ENCODE results near the gene GNAZ.

Gene GNAZ

DNA sequence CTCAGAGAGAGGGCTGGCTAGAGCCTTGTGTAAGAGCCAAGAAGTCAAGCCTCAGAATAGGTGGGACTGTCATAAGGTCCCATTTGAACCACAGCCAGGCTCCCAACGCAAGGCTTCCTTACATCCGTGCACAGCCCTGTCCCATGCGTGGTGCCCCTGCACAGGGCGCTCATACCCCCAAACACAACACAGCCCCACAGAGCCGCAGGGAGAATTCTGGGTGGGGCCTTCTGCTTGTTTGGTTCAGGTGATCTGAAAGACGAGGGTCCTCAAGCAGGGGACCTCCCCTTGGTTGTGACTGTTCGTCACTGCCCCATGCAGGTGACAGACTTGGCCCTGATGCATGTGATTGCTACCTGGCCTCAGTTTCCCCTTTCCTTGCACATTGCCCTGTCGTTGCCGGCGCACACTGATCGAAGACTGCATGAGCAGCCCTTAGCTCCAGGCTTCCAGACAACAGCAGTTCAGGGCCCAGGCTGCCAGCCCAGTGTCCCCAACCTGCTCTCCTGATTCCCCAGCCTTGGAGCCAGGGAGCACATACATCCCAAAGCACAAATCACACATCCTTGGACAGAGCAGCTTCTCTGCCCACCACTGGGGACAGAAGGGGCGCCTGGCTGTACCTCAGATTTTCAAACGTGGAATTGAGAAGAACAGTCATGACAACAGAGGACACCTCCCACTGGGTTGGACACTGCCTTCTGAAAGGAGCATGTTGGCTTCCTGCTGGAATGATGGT is 22.1 kb downstream of the GNAZ start:
- DNase-seq (ENCODE audit: low read depth in 2 of 2) = no peak

DNA sequence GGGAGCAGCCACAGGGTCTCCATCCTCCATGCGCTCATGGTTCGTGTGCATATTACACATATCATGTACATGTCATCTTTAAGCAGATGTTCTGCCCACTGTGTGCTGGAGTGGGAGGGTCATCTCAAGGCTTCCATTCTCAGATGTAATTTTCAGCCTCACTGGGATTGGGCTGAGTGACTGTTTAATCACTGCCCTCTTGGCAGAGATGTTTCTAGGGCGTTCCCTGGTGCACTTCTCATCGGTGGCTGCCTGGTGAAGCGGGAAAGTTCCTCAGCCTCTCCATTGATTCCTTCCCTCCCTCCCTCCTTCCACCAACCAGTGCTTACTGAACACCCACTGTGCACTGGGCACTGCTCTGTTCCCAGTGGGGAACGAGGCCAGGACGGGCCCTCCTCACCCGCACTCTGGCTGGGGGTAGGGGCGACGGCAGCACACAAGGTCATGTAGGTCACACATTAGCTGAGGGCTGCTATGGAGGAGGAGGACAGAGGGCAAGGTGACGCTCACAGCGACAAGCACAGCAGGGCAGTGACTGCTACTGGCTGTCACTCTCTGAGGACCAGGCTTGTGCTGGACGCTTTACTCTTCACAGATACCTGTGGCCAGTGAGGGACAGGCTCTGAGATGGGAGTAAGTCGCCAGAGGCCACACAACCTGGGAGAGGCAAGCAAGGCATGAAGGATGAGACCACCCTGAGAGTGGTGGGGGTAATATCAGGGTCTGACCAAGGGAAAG is 22.9 kb downstream of the GNAZ start:
- no peak for DNase-seq (ENCODE audit: low read depth in 2 of 2)

DNA sequence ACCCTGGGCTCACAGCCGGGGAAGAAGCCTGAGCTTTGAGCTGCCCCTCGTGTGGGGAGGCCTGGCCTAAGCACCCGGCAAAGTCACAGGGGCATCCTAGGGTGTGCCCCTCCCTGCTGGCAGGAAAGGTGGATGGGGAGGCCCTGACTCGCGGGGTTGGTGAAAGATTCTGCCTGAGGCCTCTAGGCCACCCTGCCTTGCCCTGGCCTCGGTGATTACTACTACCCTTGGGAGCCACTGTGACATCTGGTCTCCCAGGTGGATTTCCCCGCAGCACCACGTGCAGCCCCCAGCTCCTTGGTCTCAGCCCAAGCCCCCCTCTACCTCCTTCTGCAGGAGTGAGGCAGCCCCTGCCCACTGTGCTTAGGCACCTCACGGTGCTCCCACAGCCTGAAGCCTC is 23.9 kb downstream of the GNAZ start:
- no peak for DNase-seq (ENCODE audit: low read depth in 2 of 2)

DNA sequence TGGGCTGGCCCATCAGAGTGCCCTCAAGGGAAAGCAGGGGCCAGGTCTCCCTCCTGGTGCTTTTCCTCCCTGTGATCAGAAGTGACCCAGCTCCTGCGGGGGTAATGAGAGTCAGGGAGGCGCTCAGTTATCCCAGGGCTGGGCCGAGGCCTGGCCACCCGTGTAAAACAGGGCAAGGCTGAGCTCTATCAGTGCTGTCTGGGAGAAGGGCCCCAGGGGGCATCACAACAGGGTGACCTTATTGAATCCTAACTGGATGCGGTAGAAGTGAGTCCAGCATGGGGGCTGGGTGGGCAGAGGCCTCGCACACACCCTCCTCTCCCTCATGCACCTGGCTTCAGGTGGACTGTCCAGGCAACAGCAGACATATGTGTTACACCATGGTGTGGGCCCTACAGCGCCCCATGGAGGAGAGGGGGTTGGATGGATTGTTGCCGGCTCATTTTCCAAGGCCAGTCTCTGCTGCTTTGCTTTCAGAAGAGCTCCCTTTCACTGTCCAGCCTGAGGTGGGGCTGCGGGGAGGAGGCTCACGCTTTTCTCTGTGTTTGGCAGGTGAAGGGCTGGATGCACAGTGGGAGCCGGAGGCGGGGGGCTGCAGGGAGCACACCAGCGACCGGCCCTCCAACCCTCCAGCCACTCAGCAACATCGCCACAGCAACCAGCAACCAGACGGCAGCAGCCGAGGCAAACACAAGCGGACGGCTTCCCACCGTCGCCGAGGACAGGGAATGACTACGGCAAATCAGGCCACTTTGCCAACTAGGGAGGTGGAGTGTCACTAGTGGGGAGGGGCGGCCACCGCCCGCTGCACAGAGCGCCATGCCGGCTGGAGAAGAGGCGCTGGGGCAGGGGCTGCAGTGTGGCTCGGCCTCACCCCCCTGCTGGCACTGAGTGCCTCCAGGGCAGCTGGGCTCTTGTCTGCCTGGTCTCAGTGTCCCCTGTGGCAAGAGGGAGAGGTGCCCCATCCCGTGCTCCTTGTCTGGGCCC is 24.7 kb downstream of the GNAZ start:
- DNase-seq (ENCODE audit: low read depth in 2 of 2) = no peak

DNA sequence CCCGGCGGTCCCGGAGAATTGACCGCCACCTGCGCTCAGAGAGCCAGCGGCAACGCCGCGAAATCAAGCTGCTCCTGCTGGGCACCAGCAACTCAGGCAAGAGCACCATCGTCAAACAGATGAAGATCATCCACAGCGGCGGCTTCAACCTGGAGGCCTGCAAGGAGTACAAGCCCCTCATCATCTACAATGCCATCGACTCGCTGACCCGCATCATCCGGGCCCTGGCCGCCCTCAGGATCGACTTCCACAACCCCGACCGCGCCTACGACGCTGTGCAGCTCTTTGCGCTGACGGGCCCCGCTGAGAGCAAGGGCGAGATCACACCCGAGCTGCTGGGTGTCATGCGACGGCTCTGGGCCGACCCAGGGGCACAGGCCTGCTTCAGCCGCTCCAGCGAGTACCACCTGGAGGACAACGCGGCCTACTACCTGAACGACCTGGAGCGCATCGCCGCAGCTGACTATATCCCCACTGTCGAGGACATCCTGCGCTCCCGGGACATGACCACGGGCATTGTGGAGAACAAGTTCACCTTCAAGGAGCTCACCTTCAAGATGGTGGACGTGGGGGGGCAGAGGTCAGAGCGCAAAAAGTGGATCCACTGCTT is 25.5 kb downstream of the GNAZ start:
- no peak for DNase-seq (ENCODE audit: low read depth in 2 of 2)

DNA sequence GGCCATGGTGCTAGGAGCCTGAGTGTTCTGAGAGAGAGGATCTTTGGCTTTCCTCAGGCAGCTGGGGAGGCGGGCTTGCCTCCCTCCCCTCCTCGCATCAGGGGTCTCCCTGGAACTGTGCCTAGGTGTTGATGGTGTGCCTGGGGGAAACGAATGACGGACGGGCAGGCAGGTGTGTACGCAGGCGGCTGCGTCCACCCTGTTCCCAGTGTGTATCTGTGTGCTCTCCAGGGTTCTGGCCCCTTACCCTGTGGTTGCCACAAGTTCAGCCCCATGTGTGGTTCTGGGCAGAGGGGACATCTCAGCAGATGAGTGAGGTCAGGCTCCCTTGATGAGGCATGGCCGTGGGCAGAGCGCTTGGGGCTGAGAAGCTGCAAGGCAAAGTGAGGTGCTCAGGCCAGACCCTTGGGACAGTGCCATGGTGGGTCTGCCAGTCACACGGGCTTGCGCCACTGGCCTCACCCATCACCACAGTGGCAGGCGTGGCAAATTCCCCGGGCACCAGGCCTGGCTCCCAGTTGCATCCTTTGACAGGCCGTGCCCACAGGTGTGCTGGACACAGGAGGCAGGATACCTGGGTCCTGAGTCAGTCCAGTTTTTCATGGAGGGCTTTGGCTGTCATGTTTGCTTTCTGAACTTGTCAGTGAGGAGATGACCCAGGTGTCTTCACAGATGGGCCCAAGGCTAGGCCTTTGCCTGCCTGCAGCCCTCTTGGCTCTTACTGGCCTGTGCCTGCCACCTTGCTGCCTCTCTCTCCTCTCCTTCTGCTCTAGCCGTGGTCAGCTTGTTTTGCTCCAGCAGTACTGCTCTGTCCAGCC is 27.3 kb downstream of the GNAZ start:
- no peak for DNase-seq (ENCODE audit: low read depth in 2 of 2)

DNA sequence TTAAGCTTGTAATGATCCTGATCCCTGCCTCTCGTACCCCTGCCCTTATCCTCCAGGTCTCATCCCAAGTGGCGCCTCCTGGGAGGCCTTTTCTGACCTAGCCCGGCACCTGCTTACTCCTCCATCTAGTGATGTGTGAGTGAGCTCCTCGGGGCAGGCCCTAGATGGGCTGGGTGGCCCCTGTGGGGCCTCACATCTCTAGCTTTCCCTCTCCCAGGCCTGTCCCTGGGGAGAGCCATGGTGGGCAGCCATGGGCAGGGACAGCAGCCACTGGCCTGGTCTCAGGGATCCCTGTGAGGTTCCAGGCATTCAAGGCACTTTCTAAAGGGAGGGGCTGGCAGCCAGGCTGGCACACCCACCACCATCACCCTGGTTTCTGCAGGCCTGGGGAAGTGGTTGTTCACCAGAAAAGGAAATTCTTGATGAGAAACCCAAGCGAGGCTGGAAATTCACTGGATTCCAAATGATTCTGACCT is 27.9 kb downstream of the GNAZ start:
- DNase-seq (ENCODE audit: low read depth in 2 of 2) = no peak

DNA sequence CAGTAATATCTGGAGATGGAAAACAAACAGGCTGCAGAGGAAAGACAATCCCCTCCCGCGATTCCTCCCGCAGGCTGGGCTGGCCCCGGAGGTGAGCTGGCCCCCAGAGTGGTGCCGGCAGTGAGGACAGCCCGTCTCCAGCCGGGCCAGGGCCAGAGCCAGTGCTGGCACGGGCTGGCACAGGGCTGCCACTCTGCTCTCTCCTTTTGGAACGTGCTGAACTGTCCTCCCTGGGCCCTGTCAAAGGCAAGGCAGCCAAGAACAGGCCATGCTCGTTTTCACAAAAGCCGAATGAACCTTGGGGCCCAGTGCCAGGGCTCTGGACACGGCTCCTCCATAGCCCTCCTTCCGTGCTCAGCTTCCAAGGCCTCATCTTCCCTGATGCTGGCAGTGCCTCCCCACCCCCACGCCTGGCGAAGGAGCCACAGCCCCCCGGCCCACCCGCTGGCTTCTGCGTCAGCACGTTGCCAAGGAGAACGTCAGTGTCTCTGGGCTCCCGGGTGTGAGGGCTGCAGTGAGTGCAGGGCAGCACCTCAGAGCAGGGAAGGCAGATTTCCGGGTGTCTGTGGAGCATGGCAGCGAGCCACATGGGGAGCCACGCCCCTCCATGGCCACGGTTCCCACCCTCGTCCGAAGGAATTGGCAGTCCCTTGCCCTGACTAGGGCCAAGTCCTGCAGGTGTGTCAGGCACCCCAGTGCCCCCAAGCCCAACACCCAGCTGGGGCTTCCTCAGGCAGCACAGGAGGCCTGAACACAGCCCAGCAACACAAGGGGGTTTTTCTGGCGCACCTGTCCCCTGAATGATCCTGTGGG is 28.6 kb downstream of the GNAZ start:
- no peak for DNase-seq (ENCODE audit: low read depth in 2 of 2)

DNA sequence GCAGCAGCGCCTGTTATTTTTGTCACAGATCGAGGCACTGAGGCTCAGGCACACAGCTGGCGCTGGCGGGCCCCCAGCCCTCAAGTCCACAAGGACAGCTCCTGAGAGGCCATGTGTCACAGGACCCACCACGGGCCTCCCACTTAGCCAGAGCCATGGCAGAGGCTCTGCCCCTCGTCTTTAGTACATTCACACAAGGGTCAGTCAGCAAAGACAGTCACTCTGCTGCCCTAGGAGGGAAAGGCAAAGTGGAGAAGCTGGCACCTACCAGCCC is 29.1 kb downstream of the GNAZ start:
- no peak for DNase-seq (ENCODE audit: low read depth in 2 of 2)

DNA sequence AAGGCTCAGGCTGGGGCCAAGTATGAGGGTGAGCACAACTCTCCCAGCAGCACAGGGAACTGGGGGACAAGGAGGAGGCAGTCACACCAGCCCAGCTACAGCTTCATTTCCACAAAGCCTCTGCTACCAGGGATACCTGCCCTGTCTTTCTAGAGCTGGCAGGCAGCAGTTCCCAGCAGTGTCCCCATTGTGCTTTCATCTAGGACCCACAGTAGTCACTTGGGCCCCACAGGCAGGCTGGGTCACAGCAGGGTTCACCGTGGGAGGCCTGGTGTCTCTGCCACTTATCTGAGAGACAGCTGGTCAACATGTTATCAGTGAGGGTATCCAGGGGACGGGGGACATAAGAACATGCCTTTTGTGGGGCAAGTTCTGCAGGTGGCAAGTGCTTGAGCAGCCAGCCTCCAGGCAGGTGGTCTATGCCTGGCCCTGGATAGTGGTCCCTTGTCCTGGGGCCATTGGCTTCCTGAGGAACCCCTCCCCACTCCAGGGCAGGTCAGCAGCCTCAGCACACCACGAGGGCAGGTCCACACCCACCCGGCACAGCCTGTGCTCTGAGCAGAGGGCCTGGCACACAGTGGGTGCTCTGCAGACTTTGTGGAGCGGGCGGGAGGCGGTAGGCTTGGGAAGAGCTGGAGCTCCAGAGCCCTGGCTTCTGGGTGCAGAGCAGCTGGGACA is 29.9 kb downstream of the GNAZ start:
- DNase-seq (ENCODE audit: low read depth in 2 of 2) = no peak

DNA sequence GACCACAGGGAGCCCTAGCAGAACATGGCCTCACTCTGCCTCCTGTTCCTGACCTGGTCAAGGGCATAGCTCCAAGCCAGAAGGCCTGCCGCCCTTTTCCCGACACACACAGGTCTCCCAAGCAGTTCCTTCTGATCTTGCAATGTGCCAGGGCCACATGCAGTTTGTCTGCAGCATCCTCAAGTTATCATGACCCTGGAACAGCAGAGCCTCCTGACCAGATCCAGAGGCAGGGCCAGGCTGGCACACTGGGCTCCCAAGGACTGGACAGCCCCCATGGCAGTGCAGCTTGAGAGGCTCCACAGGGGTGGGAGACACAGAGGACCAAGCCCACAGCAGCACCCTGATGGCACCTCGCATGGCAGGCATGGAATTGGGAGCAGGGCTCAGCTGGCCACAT is 31.2 kb downstream of the GNAZ start:
- DNase-seq (ENCODE audit: low read depth in 2 of 2) = no peak

DNA sequence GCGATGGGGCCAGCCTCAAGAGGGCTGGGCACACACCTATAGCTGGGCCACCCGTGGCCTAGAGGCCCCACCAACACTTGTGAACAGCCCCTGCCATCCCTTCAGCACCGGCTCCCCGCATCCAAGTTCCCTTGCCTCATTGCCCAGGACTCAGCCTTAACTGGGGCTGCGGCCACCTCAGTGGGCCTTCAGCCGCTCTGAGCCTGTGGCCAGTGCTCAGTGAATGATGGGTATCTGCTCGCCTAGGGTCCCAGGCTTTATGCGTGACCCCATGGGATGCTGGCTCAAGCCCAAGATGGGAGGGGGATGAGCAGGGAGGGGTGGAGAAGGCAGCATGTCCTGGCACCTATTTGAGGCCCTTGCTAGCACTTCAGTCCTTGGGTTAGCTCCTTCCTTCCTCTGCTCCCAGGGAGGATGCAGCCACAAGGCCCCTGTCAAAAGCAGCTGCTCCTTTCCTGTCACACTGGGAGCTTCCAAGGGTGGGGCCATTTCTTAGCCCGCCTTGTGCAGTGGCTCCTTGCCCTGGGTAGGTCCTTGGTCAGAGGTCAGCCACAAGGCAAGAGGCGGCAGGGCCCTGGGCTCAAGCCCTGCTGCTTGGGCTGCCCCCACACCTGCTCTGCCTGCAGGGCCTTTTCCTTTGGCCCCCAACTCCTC is 31.8 kb downstream of the GNAZ start:
- no peak for DNase-seq (ENCODE audit: low read depth in 2 of 2)

DNA sequence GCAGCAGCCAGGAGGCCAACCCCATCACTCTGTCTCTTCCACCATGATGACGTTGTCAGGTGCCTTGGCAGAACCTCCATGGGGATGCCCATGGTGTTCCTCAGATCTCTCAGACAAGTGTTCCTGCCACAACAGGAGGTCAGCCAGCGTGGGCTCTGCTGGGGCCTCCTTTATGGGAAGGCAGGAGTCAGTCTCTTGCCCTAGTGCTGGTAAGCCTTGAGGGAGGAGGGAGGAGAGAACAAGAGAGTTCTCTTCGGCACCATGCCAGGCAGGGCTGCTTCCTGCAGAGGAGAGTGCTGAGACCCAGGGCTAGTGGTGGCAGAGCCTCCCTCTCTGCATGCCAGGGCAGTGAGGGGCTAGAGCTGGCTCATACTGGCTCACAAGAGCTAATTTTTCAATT is 32.5 kb downstream of the GNAZ start:
- no peak for DNase-seq (ENCODE audit: low read depth in 2 of 2)

DNA sequence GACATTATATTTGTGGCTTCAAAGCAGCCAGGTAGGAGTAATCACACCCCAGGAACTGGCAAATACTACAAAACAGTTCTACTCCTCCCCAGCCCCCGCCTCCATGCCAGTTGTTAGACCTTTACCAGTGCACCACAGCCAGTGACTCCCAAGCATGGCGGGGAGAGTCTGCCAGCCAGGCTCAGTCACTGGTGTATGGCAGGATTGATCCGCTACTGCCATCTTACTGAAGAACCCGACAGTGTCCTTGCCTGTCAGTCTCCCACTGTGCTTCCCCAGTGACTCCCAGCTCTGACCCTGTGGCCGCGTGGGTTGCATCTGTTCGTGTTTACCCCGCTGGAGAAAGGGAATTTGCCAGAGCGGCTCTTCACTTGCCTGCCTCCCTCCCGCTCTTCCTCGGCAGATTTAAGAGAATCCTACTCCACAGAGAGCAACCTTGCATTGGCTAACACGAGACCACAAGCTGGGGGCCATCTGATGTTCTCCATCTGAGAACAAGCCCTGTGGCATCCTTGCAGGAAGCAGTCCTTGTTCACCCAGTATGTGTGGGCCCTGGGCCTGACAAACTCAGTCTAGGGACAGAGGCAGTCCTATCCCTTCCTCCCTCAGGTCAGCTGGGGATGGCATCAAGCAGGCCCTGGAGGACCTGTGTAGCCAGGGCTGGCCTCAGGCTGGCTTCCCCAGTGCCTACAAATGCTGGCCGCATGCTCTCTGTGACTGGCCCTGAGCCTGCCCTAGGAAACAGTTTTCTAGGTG is 33.1 kb downstream of the GNAZ start:
- DNase-seq (ENCODE audit: low read depth in 2 of 2) = no peak

DNA sequence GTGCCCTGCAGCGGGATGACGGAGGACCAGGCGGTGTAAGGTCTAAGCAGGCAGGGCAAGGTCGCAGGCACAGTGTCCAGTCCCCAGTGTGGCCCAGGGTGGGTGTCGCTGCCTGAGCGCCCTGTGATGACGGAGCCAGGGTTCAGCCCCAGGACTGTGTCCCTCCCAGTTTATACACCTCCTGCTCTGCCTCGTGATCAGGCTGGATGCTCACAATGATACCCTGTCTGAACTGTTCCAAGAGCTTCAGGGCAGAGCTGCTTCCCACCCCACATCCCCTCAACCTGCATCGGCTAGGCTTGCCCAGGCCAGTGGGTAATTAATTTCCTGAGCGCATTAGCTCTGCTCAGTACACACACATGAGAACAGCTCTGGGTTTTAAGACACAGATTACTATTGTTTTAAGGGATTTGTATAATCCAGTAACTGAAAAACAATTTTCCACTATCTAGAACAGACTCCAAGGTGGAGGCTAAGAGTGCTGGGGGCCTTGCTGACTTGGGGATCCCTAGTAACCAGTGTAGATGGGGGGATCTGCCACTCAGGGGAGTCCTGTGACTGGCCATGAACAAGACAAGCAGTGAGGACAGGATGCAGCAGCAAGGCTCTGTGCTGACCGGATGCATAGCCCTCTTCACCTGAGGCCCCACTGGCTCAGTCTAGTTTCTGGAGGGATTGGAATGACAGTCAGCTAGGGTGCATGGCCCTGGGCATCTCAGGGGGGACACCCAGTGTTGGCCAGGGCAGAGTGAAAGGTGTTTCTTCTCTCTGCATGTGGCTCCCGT is 34.1 kb downstream of the GNAZ start:
- DNase-seq (ENCODE audit: low read depth in 2 of 2) = no peak

DNA sequence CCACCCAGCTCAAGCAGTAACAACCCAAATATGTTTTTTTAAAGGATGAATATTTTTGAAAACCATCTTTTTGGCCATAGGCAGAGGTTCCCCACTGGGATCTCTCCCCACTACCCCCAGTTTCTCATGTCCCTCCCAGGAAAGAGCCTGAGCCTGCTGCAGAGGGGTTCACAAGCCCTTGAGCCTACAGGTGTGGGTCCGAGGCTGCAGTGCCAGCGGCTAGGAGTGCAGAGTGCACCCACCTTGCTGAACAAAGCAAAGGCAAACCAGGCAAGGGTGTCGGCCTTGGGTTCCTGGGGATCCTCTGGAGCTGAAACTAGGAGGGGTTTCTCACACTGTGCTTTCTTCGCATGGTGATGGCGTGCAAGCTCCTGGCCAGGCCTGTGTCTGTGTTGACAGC is 35.0 kb downstream of the GNAZ start:
- DNase-seq (ENCODE audit: low read depth in 2 of 2) = no peak

DNA sequence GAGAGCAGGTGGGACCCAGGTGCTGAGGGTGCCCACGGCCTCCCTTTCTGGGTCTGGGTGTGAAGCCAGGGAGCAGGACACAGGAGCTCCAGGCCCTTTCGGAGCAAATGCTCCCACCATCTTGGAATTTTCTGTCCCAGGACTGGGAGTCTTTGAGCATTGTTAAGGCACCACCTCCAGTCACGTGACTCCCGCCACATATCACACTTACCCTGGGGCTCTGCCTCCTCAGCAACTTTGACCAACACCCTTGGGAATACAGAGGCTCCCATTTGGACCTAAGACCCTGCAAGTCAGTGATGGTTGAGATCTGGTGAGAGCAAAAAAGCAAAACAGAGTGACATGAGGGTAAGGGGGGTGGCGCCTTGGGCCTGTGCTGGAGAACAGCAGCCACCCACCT is 35.6 kb downstream of the GNAZ start:
- no peak for DNase-seq (ENCODE audit: low read depth in 2 of 2)

DNA sequence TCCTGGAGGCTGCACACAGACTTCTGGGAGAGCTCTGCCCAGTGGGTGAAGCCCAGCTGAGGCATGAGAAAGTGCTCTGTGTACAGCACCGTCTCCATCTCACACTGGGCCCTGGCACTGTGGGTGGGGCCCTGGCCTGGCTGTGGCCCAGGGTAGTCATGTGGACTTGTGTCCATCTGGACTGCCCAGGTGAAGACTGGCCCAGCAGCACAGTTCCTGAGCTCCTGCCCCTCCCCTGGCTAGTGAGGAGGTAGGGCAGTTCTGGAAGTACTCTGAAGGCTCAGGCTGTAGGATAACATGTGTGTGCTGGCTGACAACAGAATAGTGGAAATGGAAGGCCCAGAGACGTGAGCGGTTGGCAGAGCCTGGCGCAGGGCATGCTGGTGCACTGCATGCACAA is 36.0 kb downstream of the GNAZ start:
- DNase-seq (ENCODE audit: low read depth in 2 of 2) = no peak
